ENCODE results near the gene IFT88. TPM values are rescaled to one million over a fixed set of nuclear protein-coding genes. Genes with fewer than 3 reads are reported as not detected.

IFT88 gene
- total RNA-seq, 1 experiment from 2014 or later, result 5.2 TPM

DNA sequence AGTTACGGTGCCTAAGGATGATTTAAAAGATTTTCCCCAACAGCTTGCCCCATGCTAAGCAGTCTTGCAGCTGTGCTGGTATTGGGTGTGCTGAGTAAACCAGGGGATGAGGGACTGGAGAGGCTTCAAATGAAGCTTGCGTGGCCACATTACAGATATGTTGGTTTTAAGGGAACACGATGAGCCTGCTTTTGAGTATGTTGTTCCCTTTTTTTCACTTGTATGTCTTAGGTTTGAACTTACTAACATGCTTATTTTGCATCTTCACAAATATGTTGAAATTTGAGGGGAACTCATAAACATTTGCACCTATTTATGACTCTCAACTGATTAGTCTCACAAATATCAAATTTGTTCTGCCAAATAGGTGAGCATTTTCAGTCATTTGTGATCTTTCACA lies 134.5 kb downstream of the IFT88 start:
- no peak overlapping the region for H2BK5ac ChIP-seq (ENCODE audit: insufficient read length, low read length)
- TF ChIP-seq, protein P1, sequence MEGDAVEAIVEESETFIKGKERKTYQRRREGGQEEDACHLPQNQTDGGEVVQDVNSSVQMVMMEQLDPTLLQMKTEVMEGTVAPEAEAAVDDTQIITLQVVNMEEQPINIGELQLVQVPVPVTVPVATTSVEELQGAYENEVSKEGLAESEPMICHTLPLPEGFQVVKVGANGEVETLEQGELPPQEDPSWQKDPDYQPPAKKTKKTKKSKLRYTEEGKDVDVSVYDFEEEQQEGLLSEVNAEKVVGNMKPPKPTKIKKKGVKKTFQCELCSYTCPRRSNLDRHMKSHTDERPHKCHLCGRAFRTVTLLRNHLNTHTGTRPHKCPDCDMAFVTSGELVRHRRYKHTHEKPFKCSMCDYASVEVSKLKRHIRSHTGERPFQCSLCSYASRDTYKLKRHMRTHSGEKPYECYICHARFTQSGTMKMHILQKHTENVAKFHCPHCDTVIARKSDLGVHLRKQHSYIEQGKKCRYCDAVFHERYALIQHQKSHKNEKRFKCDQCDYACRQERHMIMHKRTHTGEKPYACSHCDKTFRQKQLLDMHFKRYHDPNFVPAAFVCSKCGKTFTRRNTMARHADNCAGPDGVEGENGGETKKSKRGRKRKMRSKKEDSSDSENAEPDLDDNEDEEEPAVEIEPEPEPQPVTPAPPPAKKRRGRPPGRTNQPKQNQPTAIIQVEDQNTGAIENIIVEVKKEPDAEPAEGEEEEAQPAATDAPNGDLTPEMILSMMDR (conservative IDR thresholded peaks at IDR 0.05), result no peak
- H3K79me1 ChIP-seq (ENCODE audit: insufficient read depth, low read depth, low read length, poor library complexity, severe bottlenecking), result no peaks in the 10 kb centered on the region
- no peak overlapping the region for H3K14ac ChIP-seq (ENCODE audit: insufficient read depth, low read length)
- H3K18ac ChIP-seq (ENCODE audit: insufficient read length, low read depth, low read length), result no peak overlapping the region
- H2AK5ac ChIP-seq (ENCODE audit: insufficient read length, low read length), result no peak overlapping the region
- no peak overlapping the region for H3K9ac ChIP-seq (ENCODE audit: extremely low read depth, insufficient read length, low read length)
- H3K27ac Mint-ChIP-seq, result no peak overlapping the region
- H2BK12ac ChIP-seq (ENCODE audit: insufficient read length, low read depth, low read length), result no peak overlapping the region
- H3K23ac ChIP-seq (ENCODE audit: insufficient read length, low read depth, low read length), result no peak overlapping the region
- H2AFZ ChIP-seq (ENCODE audit: low read length), result no peak overlapping the region
- no peak overlapping the region for H4K91ac ChIP-seq (ENCODE audit: insufficient read length, low read depth, low read length)
- peaks cover 49% of the 10 kb centered on the region for H3K27me3 Mint-ChIP-seq (ENCODE audit: low read depth)
- WGBS (ENCODE audit: extremely low coverage, insufficient read length, low lambda C conversion rate), result no CpG with 5 or more reads among the region's 3 CpGs
- no peak overlapping the region for H3T11ph ChIP-seq (ENCODE audit: low read length)
- no peak overlapping the region for H4K5ac ChIP-seq (ENCODE audit: insufficient read length, low read depth, low read length)
- no peaks in the 10 kb centered on the region for H3K9me3 Mint-ChIP-seq
- H2BK15ac ChIP-seq (ENCODE audit: low read depth, low read length), result no peak overlapping the region
- H3K56ac ChIP-seq (ENCODE audit: insufficient read length, low read depth, low read length), result no peak overlapping the region
- H3K4me1 Mint-ChIP-seq, result peaks cover 13% of the 10 kb centered on the region in 2 experiments
- H3K9me3 ChIP-seq (ENCODE audit: control insufficient read depth, low read depth, low read length), result no peaks in the 10 kb centered on the region
- peaks cover 6% of the 10 kb centered on the region; the same call in 1 of the 2 replicates for H3K27me3 ChIP-seq (ENCODE audit: insufficient read depth, low read length)
- no peak overlapping the region for H3K27ac ChIP-seq (ENCODE audit: insufficient read length, low read depth, low read length)
- H4K8ac ChIP-seq (replicated peaks; ENCODE audit: insufficient read length, low read depth, low read length), result no peak overlapping the region
- H3K79me2 ChIP-seq (ENCODE audit: insufficient read depth, low read length), result no peaks in the 10 kb centered on the region
- no peak for DNase-seq
- no peak overlapping the region for H2BK120ac ChIP-seq (ENCODE audit: low read depth, low read length, poor library complexity, severe bottlenecking)
- H3K4me1 ChIP-seq (ENCODE audit: insufficient read depth, low read length), result no peaks in the 10 kb centered on the region
- no peak overlapping the region for H2BK20ac ChIP-seq (ENCODE audit: low read depth, low read length, poor library complexity, severe bottlenecking)
- no peak overlapping the region for H3K4ac ChIP-seq (ENCODE audit: low read depth, low read length)
- H4K20me1 ChIP-seq (ENCODE audit: control insufficient read depth, insufficient read depth, insufficient read length), result no peaks in the 10 kb centered on the region
- peaks cover 9% of the 10 kb centered on the region for H3K23me2 ChIP-seq (ENCODE audit: insufficient read length, low read depth, low read length, poor library complexity, severe bottlenecking)
- H3K36me3 Mint-ChIP-seq (ENCODE audit: insufficient read depth in 1 of 3, low read depth in 3 of 3), result no peaks in the 10 kb centered on the region; a peak in 1 of 7 replicates
- no peak overlapping the region for H3K4me2 ChIP-seq (ENCODE audit: insufficient read depth, insufficient read length, low read length)
- no peak overlapping the region for H3K4me3 Mint-ChIP-seq

Data from H9 (cell line).